ENCODE measurements around the gene STXBP2. TPM values are rescaled to one million over a fixed set of nuclear protein-coding genes. Genes with fewer than 3 reads are reported as not detected.

Gene STXBP2
- total and polyA plus RNA-seq, 4 experiments from 2014 or later = 73.1 to 220 (median 154) TPM

GRCh38 chr19:7668842-7669241 is 31.9 kb downstream of the STXBP2 start, which contains the start of gene RETN:
Gene RETN, plus strand, starts transcription at chr19:7669049. Its CDS starts 278 bp downstream, at chr19:7669327.
- Mint-ChIP-seq H3K9me3 (peaks cover 0 to under 1% (median 0%) of the 10 kb centered on the region in 8 donors), H3K4me3 (peak within 1 kb of the TSS in 5 of 8 donors; percentile 9 to 66 (median 21)), H3K27ac (no peak within 1 kb of the TSS), H3K4me1 (peaks cover 2 to 13% (median 8%) of the 10 kb centered on the region in 4 donors), H3K27me3 (peaks cover 17 to 24% of the 10 kb centered on the region in 2 donors), H3K36me3 (no peaks in the 10 kb centered on the region)
- POLR2A ChIA-PET (ENCODE audit: partially characterized antibody) = interaction anchor here (1.4 to 2.6 kb wide), 3 partner anchors 12 to 32 kb away, joined by 4 to 9 read pairs (median 5); partner anchors contain the start of genes STXBP2 and TRAPPC5
- Histone ChIP-seq H3K36me3 (ENCODE audit: insufficient read depth, low read length) (no peaks in the 10 kb centered on the region), H3K4me3 (ENCODE audit: low read length in 2 of 2) (no peak within 1 kb of the TSS), H3K27ac (ENCODE audit: low read depth, low read length) (no peak within 1 kb of the TSS), H3K27me3 (ENCODE audit: insufficient read depth, low read length) (peaks cover 5% of the 10 kb centered on the region), H3K9me3 (ENCODE audit: control insufficient read depth in 1 of 2, low read length in 2 of 2) (no peaks in the 10 kb centered on the region), H3K4me1 (ENCODE audit: insufficient read depth, low read length) (peaks cover 8% of the 10 kb centered on the region)
- CTCF ChIA-PET (ENCODE audit: partially characterized antibody) = interaction anchor here (0.8 to 3.0 kb wide), 4 partner anchors 12 to 17 kb away, joined by 3 to 14 read pairs (median 7); partner anchors contain the start of gene TRAPPC5
- DNase-seq = no peak
- intact Hi-C loops (cut with micrococcal nuclease) = no loop called here

DNA sequence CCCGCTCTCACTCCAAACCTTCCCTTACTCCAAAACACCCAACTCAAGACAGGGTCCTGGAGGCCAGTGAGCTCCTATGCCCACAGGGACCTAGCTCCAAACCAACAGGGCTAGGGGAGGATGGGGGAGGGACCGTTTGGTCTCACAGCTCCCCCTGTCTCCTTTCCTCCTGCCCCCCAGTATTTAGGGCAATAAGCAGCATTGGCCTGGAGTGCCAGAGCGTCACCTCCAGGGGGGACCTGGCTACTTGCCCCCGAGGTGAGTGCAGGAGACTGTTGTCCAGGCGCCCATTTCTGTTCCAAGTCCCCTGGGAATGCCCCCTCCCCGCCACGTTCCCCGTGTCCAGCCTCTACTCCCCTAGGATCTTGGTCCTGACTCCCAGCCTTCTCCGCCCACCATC is 32.7 kb downstream of the STXBP2 start:
- ChIA-PET CTCF (ENCODE audit: partially characterized antibody) (interaction anchor here (0.8 to 3.0 kb wide), 3 partner anchors 11 to 17 kb away, joined by 3 to 14 read pairs (median 8); partner anchors contain the start of gene TRAPPC5), POLR2A (ENCODE audit: partially characterized antibody) (interaction anchor here (1.6 to 2.6 kb wide), 2 partner anchors 11 to 17 kb away, joined by 5 to 9 read pairs; partner anchors contain the start of gene TRAPPC5)
- peaks cover 4 to 19% (median 11%) of the 10 kb centered on the region in 4 donors for H3K4me1 Mint-ChIP-seq
- no peaks in the 10 kb centered on the region for H3K9me3 ChIP-seq (ENCODE audit: control insufficient read depth in 1 of 2, low read length in 2 of 2)
- peaks cover 5% of the 10 kb centered on the region for H3K27me3 ChIP-seq (ENCODE audit: insufficient read depth, low read length)
- H3K27ac ChIP-seq (ENCODE audit: low read depth, low read length) = no peak overlapping the region
- no peak for DNase-seq
- peak overlapping the region in 5 of 8 donors; percentile 9 to 66 (median 21) for H3K4me3 Mint-ChIP-seq
- peaks cover 12% of the 10 kb centered on the region for H3K4me1 ChIP-seq (ENCODE audit: insufficient read depth, low read length)
- H3K27me3 Mint-ChIP-seq = peaks cover 19 to 28% of the 10 kb centered on the region in 2 donors
- peaks cover 0 to 2% (median 0%) of the 10 kb centered on the region in 8 donors for H3K9me3 Mint-ChIP-seq
- no peak overlapping the region for H3K27ac Mint-ChIP-seq
- H3K36me3 Mint-ChIP-seq = no peaks in the 10 kb centered on the region
- intact Hi-C loops (cut with micrococcal nuclease) = no loop called here
- no peaks in the 10 kb centered on the region for H3K36me3 ChIP-seq (ENCODE audit: insufficient read depth, low read length)
- no peak overlapping the region for H3K4me3 ChIP-seq (ENCODE audit: low read length in 2 of 2)

DNA sequence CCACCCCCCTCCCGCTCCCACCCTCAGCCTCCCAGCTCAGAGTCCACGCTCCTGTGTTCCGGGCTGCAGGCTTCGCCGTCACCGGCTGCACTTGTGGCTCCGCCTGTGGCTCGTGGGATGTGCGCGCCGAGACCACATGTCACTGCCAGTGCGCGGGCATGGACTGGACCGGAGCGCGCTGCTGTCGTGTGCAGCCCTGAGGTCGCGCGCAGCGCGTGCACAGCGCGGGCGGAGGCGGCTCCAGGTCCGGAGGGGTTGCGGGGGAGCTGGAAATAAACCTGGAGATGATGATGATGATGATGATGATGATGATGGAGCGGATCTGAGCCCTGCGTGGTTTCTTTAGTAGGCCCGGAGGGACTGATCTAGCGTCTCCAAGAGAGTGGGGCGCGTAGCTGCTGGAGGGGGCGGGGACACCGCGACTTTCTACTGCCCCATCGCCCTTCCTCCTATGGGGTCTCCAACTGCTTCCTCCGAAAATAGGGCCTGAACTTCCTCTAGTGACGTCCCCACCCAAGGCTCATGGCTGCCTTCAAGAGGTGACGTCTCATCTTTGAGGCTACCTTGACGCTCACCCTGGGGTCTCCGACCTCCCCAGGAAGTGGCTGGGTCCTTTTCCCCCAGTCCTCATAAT is 33.4 kb downstream of the STXBP2 start:
- ChIA-PET POLR2A (ENCODE audit: partially characterized antibody) (interaction anchor here (1.0 to 2.6 kb wide), 3 partner anchors 10 to 18 kb away, joined by 3 to 9 read pairs (median 5); partner anchors contain the start of gene TRAPPC5), CTCF (ENCODE audit: partially characterized antibody) (interaction anchor here (1.1 to 3.0 kb wide), 2 partner anchors 11 to 13 kb away, joined by 3 to 14 read pairs; partner anchors contain the start of gene TRAPPC5)
- intact Hi-C loops (cut with micrococcal nuclease) = no loop called here
- Histone ChIP-seq H3K9me3 (ENCODE audit: control insufficient read depth in 1 of 2, low read length in 2 of 2) (no peaks in the 10 kb centered on the region), H3K36me3 (ENCODE audit: insufficient read depth, low read length) (no peaks in the 10 kb centered on the region), H3K4me1 (ENCODE audit: insufficient read depth, low read length) (peaks cover 12% of the 10 kb centered on the region), H3K27me3 (ENCODE audit: insufficient read depth, low read length) (peaks cover 5% of the 10 kb centered on the region), H3K27ac (ENCODE audit: low read depth, low read length) (no peak overlapping the region), H3K4me3 (ENCODE audit: low read length in 2 of 2) (no peak overlapping the region)
- DNase-seq = peak in 1 of 5 donors; percentile 13
- peaks cover 0 to 2% (median 0%) of the 10 kb centered on the region in 8 donors for H3K9me3 Mint-ChIP-seq
- peak overlapping the region; percentile 33 to 71 (median 58) for H3K4me3 Mint-ChIP-seq
- peaks cover 19 to 28% of the 10 kb centered on the region in 2 donors for H3K27me3 Mint-ChIP-seq
- H3K4me1 Mint-ChIP-seq = peaks cover 4 to 19% (median 11%) of the 10 kb centered on the region in 4 donors
- H3K27ac Mint-ChIP-seq = peak overlapping the region in 1 of 7 donors; percentile 35
- H3K36me3 Mint-ChIP-seq = no peaks in the 10 kb centered on the region

DNA sequence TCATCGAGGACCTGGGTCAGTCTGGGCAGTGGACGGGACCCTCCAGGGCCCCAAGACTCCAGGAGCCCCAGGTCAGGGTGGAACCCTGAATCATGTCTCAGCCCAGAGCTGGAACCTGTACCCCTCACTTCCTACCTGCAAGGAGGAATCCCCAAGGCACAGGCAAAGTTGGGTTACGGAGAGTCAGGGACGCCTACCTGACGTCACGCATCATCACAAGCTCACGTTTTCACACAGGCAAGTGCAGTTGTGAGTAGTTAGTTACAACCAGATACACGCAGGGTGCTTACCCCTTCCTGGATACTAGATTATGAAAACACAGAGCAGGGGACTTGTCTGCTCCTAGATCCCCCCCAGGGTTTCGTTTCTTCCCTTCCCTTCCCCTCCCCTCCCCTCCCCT is 33.9 kb downstream of the STXBP2 start:
- no peaks in the 10 kb centered on the region for H3K36me3 Mint-ChIP-seq
- Histone ChIP-seq H3K4me1 (ENCODE audit: insufficient read depth, low read length) (peaks cover 12% of the 10 kb centered on the region), H3K9me3 (ENCODE audit: control insufficient read depth in 1 of 2, low read length in 2 of 2) (no peaks in the 10 kb centered on the region), H3K27me3 (ENCODE audit: insufficient read depth, low read length) (peaks cover 5% of the 10 kb centered on the region), H3K36me3 (ENCODE audit: insufficient read depth, low read length) (no peaks in the 10 kb centered on the region), H3K27ac (ENCODE audit: low read depth, low read length) (no peak overlapping the region), H3K4me3 (ENCODE audit: low read length in 2 of 2) (no peak overlapping the region)
- POLR2A ChIA-PET (ENCODE audit: partially characterized antibody) = interaction anchor here (1.0 kb wide), 1 partner anchor 10 kb away, joined by 3 read pairs; the partner anchor contains the start of gene TRAPPC5
- H3K27me3 Mint-ChIP-seq = peaks cover 19 to 29% of the 10 kb centered on the region in 2 donors
- DNase-seq = peak in 1 of 5 donors; percentile 61
- intact Hi-C loops (cut with micrococcal nuclease) = no loop called here
- H3K4me3 Mint-ChIP-seq = peak overlapping the region in 5 of 8 donors; percentile 36 to 65 (median 58)
- H3K4me1 Mint-ChIP-seq = peaks cover 4 to 21% (median 12%) of the 10 kb centered on the region in 4 donors
- H3K27ac Mint-ChIP-seq = peak overlapping the region in 1 of 7 donors; percentile 35
- H3K9me3 Mint-ChIP-seq = peaks cover 0 to 2% (median 0%) of the 10 kb centered on the region in 8 donors
- CTCF ChIA-PET (ENCODE audit: partially characterized antibody) = interaction anchor here (1.1 to 2.2 kb wide), 2 partner anchors 10 to 14 kb away, joined by 3 to 4 read pairs; partner anchors contain the start of gene TRAPPC5

GRCh38 chr19:7672522-7672921 is 35.6 kb downstream of the STXBP2 start:
- CTCF ChIA-PET (ENCODE audit: partially characterized antibody) = interaction anchor here (2.2 kb wide), 1 partner anchor 8 kb away, joined by 4 read pairs; the partner anchor contains the start of gene TRAPPC5
- H3K36me3 ChIP-seq (ENCODE audit: insufficient read depth, low read length) = no peaks in the 10 kb centered on the region
- DNase-seq = no peak

GRCh38 chr19:7674010-7675005 is 37.4 kb downstream of the STXBP2 start:
- no peak overlapping the region for H3K4me3 Mint-ChIP-seq
- H3K27me3 ChIP-seq (ENCODE audit: insufficient read depth, low read length) = peaks cover 11% of the 10 kb centered on the region
- H3K27me3 Mint-ChIP-seq = peaks cover 27 to 45% of the 10 kb centered on the region in 2 donors
- H3K9me3 ChIP-seq (ENCODE audit: control insufficient read depth in 1 of 2, low read length in 2 of 2) = no peaks in the 10 kb centered on the region
- peaks cover 0 to 2% (median 0%) of the 10 kb centered on the region in 8 donors for H3K9me3 Mint-ChIP-seq
- peaks cover 31% of the 10 kb centered on the region for H3K4me1 ChIP-seq (ENCODE audit: insufficient read depth, low read length)
- intact Hi-C loops (cut with micrococcal nuclease) = no loop called here
- ChIA-PET POLR2A (ENCODE audit: partially characterized antibody) (interaction anchor here (1.2 kb wide), 1 partner anchor 141 kb away, joined by 3 read pairs; no protein-coding TSS in a partner anchor), CTCF (ENCODE audit: partially characterized antibody) (no interaction called here)
- H3K27ac ChIP-seq (ENCODE audit: low read depth, low read length) = no peak overlapping the region
- H3K36me3 Mint-ChIP-seq = no peaks in the 10 kb centered on the region
- H3K27ac Mint-ChIP-seq = peak overlapping the region in 1 of 7 donors; percentile 15
- H3K4me3 ChIP-seq (ENCODE audit: low read length in 2 of 2) = no peak overlapping the region
- no peaks in the 10 kb centered on the region for H3K36me3 ChIP-seq (ENCODE audit: insufficient read depth, low read length)
- H3K4me1 Mint-ChIP-seq = peaks cover 15 to 53% (median 29%) of the 10 kb centered on the region in 4 donors
- DNase-seq = no peak

More at GRCh38 chr19:7672522-7672921, 35.6 kb downstream of the STXBP2 start:
- Histone ChIP-seq H3K4me3 (ENCODE audit: low read length in 2 of 2) (no peak overlapping the region), H3K9me3 (ENCODE audit: control insufficient read depth in 1 of 2, low read length in 2 of 2) (no peaks in the 10 kb centered on the region), H3K27ac (ENCODE audit: low read depth, low read length) (no peak overlapping the region), H3K4me1 (ENCODE audit: insufficient read depth, low read length) (peaks cover 25% of the 10 kb centered on the region), H3K27me3 (ENCODE audit: insufficient read depth, low read length) (peaks cover 11% of the 10 kb centered on the region)
- H3K4me3 Mint-ChIP-seq = no peak overlapping the region
- peaks cover 0 to 2% (median 0%) of the 10 kb centered on the region in 8 donors for H3K9me3 Mint-ChIP-seq
- POLR2A ChIA-PET (ENCODE audit: partially characterized antibody) = no interaction called here
- no peak overlapping the region for H3K27ac Mint-ChIP-seq
- H3K4me1 Mint-ChIP-seq = peaks cover 12 to 38% (median 25%) of the 10 kb centered on the region in 4 donors
- H3K27me3 Mint-ChIP-seq = peaks cover 25 to 39% of the 10 kb centered on the region in 2 donors
- intact Hi-C loops (cut with micrococcal nuclease) = no loop called here
- H3K36me3 Mint-ChIP-seq = no peaks in the 10 kb centered on the region

Measured in CD4-positive, alpha-beta memory T cell (primary cell).